Uterus (tissue), 4 donors: Measurements from ENCODE around the gene SP3. TPM values are rescaled to one million over a fixed set of nuclear protein-coding genes. Genes with fewer than 3 reads are reported as not detected.

Source experiments
- DNase-seq, 2 donors: peaks; one replicate each; pipeline ENCODE4 v3.0.0-alpha.2; 2019 to 2020
- H3K27ac ChIP-seq, 2 donors: fragments of 200-600 bp; sonication (generic); 1 replicate in 1 of 2; 2 replicates in 1 of 2; pipeline ENCODE4 v1.5.1; 2016 to 2018
- H3K27me3 ChIP-seq, 2 donors: fragments of 200-600 bp; sonication (generic); one replicate each; pipeline ENCODE4 v1.5.1; 2018 to 2019; ENCODE audit warnings: control low read depth in 1 of 2
- H3K36me3 ChIP-seq, 2 donors: fragments of 200-600 bp; sonication (generic); one replicate each; pipeline ENCODE4 v1.5.1; 2019; ENCODE audit warnings: control low read depth in 1 of 2
- H3K4me1 ChIP-seq, 2 donors: fragments of 200-600 bp; sonication (generic); one replicate each; pipeline ENCODE4 v1.5.1; 2018 to 2019; ENCODE audit warnings: control low read depth in 1 of 2
- H3K4me3 ChIP-seq, 2 donors: fragments of 200-600 bp; sonication (generic); 1 replicate in 1 of 2; 2 replicates in 1 of 2; pipeline ENCODE4 v1.5.1; 2018 to 2019; ENCODE audit warnings: mild to moderate bottlenecking in 1 of 2
- H3K9me3 ChIP-seq, 2 donors: fragments of 200-600 bp; sonication (generic); one replicate each; pipeline ENCODE4 v1.5.1; 2019; ENCODE audit warnings: control low read depth in 1 of 2
- CTCF ChIP-seq, 4 experiments: fragments of 200-600 bp in 2 of 4; fragments of 450-650 bp in 2 of 4; sonication (generic) in 2 of 4; IDR thresholded peaks; one replicate each; pipeline ENCODE4 v1.5.1; 2016 to 2019; ENCODE audit warnings: antibody characterized with exemption in 4 of 4, mild to moderate bottlenecking in 2 of 4, moderate library complexity in 1 of 4
- POLR2A ChIP-seq, 2 donors: fragments of 450-650 bp; IDR thresholded peaks; one replicate each; pipeline ENCODE4 v1.6.1; 2016; ENCODE audit warnings: antibody characterized with exemption in 2 of 2, mild to moderate bottlenecking in 1 of 2, moderate library complexity in 1 of 2
- intact Hi-C: fragments of 100-400 bp; cut with DNase I; formaldehyde crosslinking; loops from one replicate; pipeline ENCODE4 v1.15.1; 2023; ENCODE audit warnings: low total_unique reads
- total RNA-seq, 4 donors: library from RNA; depleted of rRNA in 3 of 4; stranded (reverse); fragments of >200 nt in 3 of 4; gene quantifications; one replicate each; pipeline versions ENCODE4 v1.1.0 to v1.2.4, GENCODE V29; 2014 to 2023
- donor health status: DM: yes; HTN: yes; CAD: no.

Gene SP3
- total RNA-seq, 4 donors from 2014 or later: 100 to 359 (median 220) TPM

GRCh38 chr2:173924285-173924684 is 40.9 kb downstream of the SP3 start:
- TF ChIP-seq CTCF (IDR thresholded peaks at IDR 0.05): no peak
- no peak for TF ChIP-seq POLR2A (IDR thresholded peaks at IDR 0.05)
- DNase-seq: no peak
- no peaks in the 10 kb centered on the region for H3K36me3 ChIP-seq
- intact Hi-C loops: no loop called here
- H3K27me3 ChIP-seq: no peaks in the 10 kb centered on the region
- no peak overlapping the region for H3K27ac ChIP-seq
- no peaks in the 10 kb centered on the region for H3K9me3 ChIP-seq
- H3K4me3 ChIP-seq: no peak overlapping the region
- H3K4me1 ChIP-seq: peaks cover 0 to 5% of the 10 kb centered on the region in 2 donors

- no peaks in the 10 kb centered on the region for H3K27me3 ChIP-seq
- peaks cover 0 to 5% of the 10 kb centered on the region in 2 donors for H3K4me1 ChIP-seq
- intact Hi-C loops: no loop called here
- H3K27ac ChIP-seq: no peak overlapping the region
- no peak overlapping the region for H3K4me3 ChIP-seq
- TF ChIP-seq CTCF (IDR thresholded peaks at IDR 0.05) (no peak), POLR2A (IDR thresholded peaks at IDR 0.05) (no peak)
- no peaks in the 10 kb centered on the region for H3K9me3 ChIP-seq
- no peaks in the 10 kb centered on the region for H3K36me3 ChIP-seq
- DNase-seq: no peak
Measured at GRCh38 chr2:173922760-173923159, 42.4 kb downstream of the SP3 start.

- Histone ChIP-seq H3K27me3 (no peaks in the 10 kb centered on the region), H3K4me1 (peaks cover 0 to 5% of the 10 kb centered on the region in 2 donors), H3K4me3 (no peak overlapping the region), H3K27ac (no peak overlapping the region), H3K36me3 (no peaks in the 10 kb centered on the region), H3K9me3 (no peaks in the 10 kb centered on the region)
- intact Hi-C loops: no loop called here
- no peak for DNase-seq
- TF ChIP-seq POLR2A (IDR thresholded peaks at IDR 0.05) (no peak), CTCF (IDR thresholded peaks at IDR 0.05) (no peak)
Measured at GRCh38 chr2:173922068-173922467, 43.1 kb downstream of the SP3 start.

GRCh38 chr2:173914055-173914927 is 50.9 kb downstream of the SP3 start:
- intact Hi-C loops: no loop called here
- H3K4me3 ChIP-seq: no peak overlapping the region
- no peaks in the 10 kb centered on the region for H3K9me3 ChIP-seq
- H3K4me1 ChIP-seq: no peaks in the 10 kb centered on the region
- DNase-seq: no peak
- H3K36me3 ChIP-seq: no peaks in the 10 kb centered on the region
- H3K27ac ChIP-seq: no peak overlapping the region
- H3K27me3 ChIP-seq: no peaks in the 10 kb centered on the region
- TF ChIP-seq CTCF (IDR thresholded peaks at IDR 0.05) (no peak), POLR2A (IDR thresholded peaks at IDR 0.05) (no peak)

GRCh38 chr2:173909846-173910245 is 55.3 kb downstream of the SP3 start:
- TF ChIP-seq CTCF (IDR thresholded peaks at IDR 0.05): no peak
- TF ChIP-seq POLR2A (IDR thresholded peaks at IDR 0.05): no peak
- intact Hi-C loops: no loop called here
- Histone ChIP-seq H3K27ac (no peak overlapping the region), H3K9me3 (no peaks in the 10 kb centered on the region), H3K4me3 (no peak overlapping the region), H3K36me3 (no peaks in the 10 kb centered on the region), H3K27me3 (no peaks in the 10 kb centered on the region), H3K4me1 (no peaks in the 10 kb centered on the region)
- no peak for DNase-seq
